ENCODE results near the gene CREB3L2. TPM values are rescaled to one million over a fixed set of nuclear protein-coding genes. Genes with fewer than 3 reads are reported as not detected.

CREB3L2 gene
- total RNA-seq, 1 donor from 2014 or later = 8.4 TPM

- DNase-seq (ENCODE audit: low read depth) (no peak), FAIRE-seq (no peak)
- no peak for TF ChIP-seq CTCF (IDR thresholded peaks at IDR 0.05; ENCODE audit: insufficient read depth, low read length, severe bottlenecking)
- Histone ChIP-seq H3K4me3 (ENCODE audit: low read depth, low read length) (no peak overlapping the region), H3K27me3 (ENCODE audit: control insufficient read depth, insufficient read depth, low read length) (no peaks in the 10 kb centered on the region), H3K36me3 (ENCODE audit: control insufficient read depth, insufficient read depth, low read length) (no peaks in the 10 kb centered on the region)
Measured at GRCh38 chr7:137950967-137951366, 50.9 kb downstream of the CREB3L2 start.

- Histone ChIP-seq H3K27me3 (ENCODE audit: control insufficient read depth, insufficient read depth, low read length) (no peaks in the 10 kb centered on the region), H3K4me3 (ENCODE audit: low read depth, low read length) (no peak overlapping the region), H3K36me3 (ENCODE audit: control insufficient read depth, insufficient read depth, low read length) (no peaks in the 10 kb centered on the region)
- FAIRE-seq (no peak), DNase-seq (ENCODE audit: low read depth) (no peak)
- TF ChIP-seq CTCF (IDR thresholded peaks at IDR 0.05; ENCODE audit: insufficient read depth, low read length, severe bottlenecking) = no peak
Measured at GRCh38 chr7:137950263-137950621, 51.6 kb downstream of the CREB3L2 start.

- FAIRE-seq = no peak
- TF ChIP-seq CTCF (IDR thresholded peaks at IDR 0.05; ENCODE audit: insufficient read depth, low read length, severe bottlenecking) = no peak
- H3K4me3 ChIP-seq (ENCODE audit: low read depth, low read length) = no peak overlapping the region
- H3K36me3 ChIP-seq (ENCODE audit: control insufficient read depth, insufficient read depth, low read length) = no peaks in the 10 kb centered on the region
- no peaks in the 10 kb centered on the region for H3K27me3 ChIP-seq (ENCODE audit: control insufficient read depth, insufficient read depth, low read length)
- DNase-seq (ENCODE audit: low read depth) = no peak
Measured at GRCh38 chr7:137949416-137950262, 52.2 kb downstream of the CREB3L2 start.

- no peak for FAIRE-seq
Measured at GRCh38 chr7:137948845-137949330, 53.0 kb downstream of the CREB3L2 start.

GRCh38 chr7:137948083-137948844, 53.6 kb downstream of the CREB3L2 start:
- DNase-seq (ENCODE audit: low read depth) = no peak
- Histone ChIP-seq H3K4me3 (ENCODE audit: low read depth, low read length) (no peak overlapping the region), H3K27me3 (ENCODE audit: control insufficient read depth, insufficient read depth, low read length) (no peaks in the 10 kb centered on the region), H3K36me3 (ENCODE audit: control insufficient read depth, insufficient read depth, low read length) (no peaks in the 10 kb centered on the region)
- FAIRE-seq = no peak
- no peak for TF ChIP-seq CTCF (IDR thresholded peaks at IDR 0.05; ENCODE audit: insufficient read depth, low read length, severe bottlenecking)

More at GRCh38 chr7:137948845-137949330, 53.0 kb downstream of the CREB3L2 start:
- Histone ChIP-seq H3K4me3 (ENCODE audit: low read depth, low read length) (no peak overlapping the region), H3K27me3 (ENCODE audit: control insufficient read depth, insufficient read depth, low read length) (no peaks in the 10 kb centered on the region), H3K36me3 (ENCODE audit: control insufficient read depth, insufficient read depth, low read length) (no peaks in the 10 kb centered on the region)
- no peak for DNase-seq (ENCODE audit: low read depth)
- TF ChIP-seq CTCF (IDR thresholded peaks at IDR 0.05; ENCODE audit: insufficient read depth, low read length, severe bottlenecking) = no peak

All from bronchial epithelial cell (primary cell).